T-cell (primary cell): ENCODE data around the gene PTDSS2. TPM values are rescaled to one million over a fixed set of nuclear protein-coding genes. Genes with fewer than 3 reads are reported as not detected.

ENCODE experiments used
- ATAC-seq, 4 experiments: fragments of 200-7000 bp in 3 of 4; fragments of 150-1000 bp in 1 of 4; cut with Tn5 transposase; replicated peaks in 1 of 4; 1 replicate in 3 of 4; 2 replicates in 1 of 4; pipeline ENCODE4 v1.10.0; 2021; ENCODE audit warnings: moderate library complexity in 3 of 4, mild to moderate bottlenecking in 2 of 4, moderate number of reproducible peaks in 1 of 4
- CTCF ChIA-PET, 2 donors: fragments of 300-600 bp; sonication (Branson Sonifier 250); formaldehyde crosslinking; loops; one replicate each; lab custom pipeline; 2022; ENCODE audit warnings: antibody characterized with exemption in 2 of 2; lab: Charles Lee
- POLR2A ChIA-PET, 2 donors: fragments of 300-600 bp; sonication (Branson Sonifier 250); formaldehyde crosslinking; loops; one replicate each; lab custom pipeline; 2022; ENCODE audit warnings: antibody characterized with exemption in 2 of 2; lab: Charles Lee
- DNase-seq, 35 experiments: peaks; one replicate each; pipeline versions ENCODE4 v3.0.0 to v3.0.0-alpha.2; 2013 to 2023
- H3K27ac ChIP-seq: one replicate; pipeline ENCODE4 v1.5.1; 2013; ENCODE audit warnings: low read length
- H3K27me3 ChIP-seq, 2 experiments: replicated peaks in 1 of 2; 1 replicate in 1 of 2; 2 replicates in 1 of 2; pipeline versions ENCODE4 v1.6.1 to v1.7.0; 2013; ENCODE audit warnings: low read length in 1 of 2, mixed read lengths in 1 of 2; ENCODE audit not compliant: control insufficient read depth in 2 of 2, insufficient read depth in 2 of 2; ENCODE audit errors: extremely low read depth in 1 of 2
- H3K36me3 ChIP-seq, 2 donors: 1 replicate in 1 of 2; 2 replicates in 1 of 2; pipeline versions ENCODE4 v1.6.1 to v1.7.0; 2013; ENCODE audit warnings: low read length in 1 of 2; ENCODE audit not compliant: control insufficient read depth in 2 of 2, insufficient read depth in 1 of 2; ENCODE audit errors: extremely low read depth in 1 of 2
- H3K4me1 ChIP-seq, 2 experiments: 1 replicate in 1 of 2; 2 replicates in 1 of 2; pipeline versions ENCODE4 v1.6.1 to v1.7.0; 2013; ENCODE audit warnings: low read length in 2 of 2, mixed read lengths in 1 of 2; ENCODE audit not compliant: insufficient read depth in 2 of 2, control insufficient read depth in 1 of 2; ENCODE audit errors: extremely low read depth in 1 of 2
- H3K4me3 ChIP-seq, 2 donors: 1 replicate in 1 of 2; 2 replicates in 1 of 2; pipeline versions ENCODE4 v1.5.1 to v1.7.0; 2013; ENCODE audit warnings: mild to moderate bottlenecking in 2 of 2, low read length in 1 of 2, moderate library complexity in 1 of 2; ENCODE audit not compliant: control insufficient read depth in 1 of 2; ENCODE audit errors: extremely low read depth in 1 of 2
- H3K9me3 ChIP-seq: 2 replicates; pipeline ENCODE4 v1.7.0; 2013
- H3K27ac Mint-ChIP-seq, 2 donors: one replicate each; pipeline ENCODE4 v1.8.0; 2020 to 2021; ENCODE audit warnings: mild to moderate bottlenecking in 2 of 2, mixed read lengths in 2 of 2
- H3K27me3 Mint-ChIP-seq, 2 donors: one replicate each; pipeline ENCODE4 v1.8.0; 2021 to 2022; ENCODE audit warnings: mixed read lengths in 2 of 2
- H3K36me3 Mint-ChIP-seq: one replicate; pipeline ENCODE4 v1.8.0; 2021; ENCODE audit warnings: mixed read lengths
- H3K4me1 Mint-ChIP-seq, 3 donors: one replicate each; pipeline ENCODE4 v1.8.0; 2020 to 2022; ENCODE audit warnings: mixed read lengths in 3 of 3, mild to moderate bottlenecking in 1 of 3
- H3K4me3 Mint-ChIP-seq, 3 donors: one replicate each; pipeline ENCODE4 v1.8.0; 2020 to 2022; ENCODE audit warnings: mild to moderate bottlenecking in 3 of 3, mixed read lengths in 3 of 3, moderate library complexity in 3 of 3
- H3K9me3 Mint-ChIP-seq, 3 donors: one replicate each; pipeline ENCODE4 v1.8.0; 2020 to 2022; ENCODE audit warnings: mixed read lengths in 3 of 3
- WGBS: methylation state at CpG from one replicate; pipeline ENCODE4 v1.1.5; 2013; ENCODE audit warnings: missing lambda C conversion rate; ENCODE audit not compliant: insufficient coverage; 5-methylcytosine and 5-hydroxymethylcytosine counted together
- total RNA-seq, 35 experiments: library from RNA in 6 of 35; stranded (reverse) in 6 of 35; fragments of 120-200 nt in 1 of 35; gene quantifications; one replicate each; pipeline versions ENCODE4 v1.2.1 to v1.2.4 and lab custom pipeline; 2013 to 2026

The PTDSS2 gene
- total RNA-seq, 5 donors from 2014 or later (not counting 1 experiment from before 2014, with no cell fraction given): 22.4 to 33.5 (median 28.7) TPM

- Histone ChIP-seq H3K27ac (no peak overlapping the region), H3K36me3 (peaks cover 7 to 15% of the 10 kb centered on the region in 2 donors), H3K27me3 (no peaks in the 10 kb centered on the region), H3K9me3 (no peaks in the 10 kb centered on the region), H3K4me1 (peaks cover 12 to 55% of the 10 kb centered on the region in 2 experiments), H3K4me3 (no peak overlapping the region)
- 98% methylated on average over 11 of the region's 14 CpGs for WGBS
- Mint-ChIP-seq H3K27ac (peak overlapping the region in 1 of 2 donors; percentile 88), H3K36me3 (peaks cover 12% of the 10 kb centered on the region), H3K27me3 (no peaks in the 10 kb centered on the region), H3K4me3 (peak overlapping the region; percentile 84 to 92 (median 92)), H3K4me1 (peaks cover 32 to 38% (median 33%) of the 10 kb centered on the region in 3 donors), H3K9me3 (no peaks in the 10 kb centered on the region)
- ATAC-seq (no peak), DNase-seq (no peak)
- ChIA-PET CTCF (interaction anchor here in 1 of 2 donors (4.1 kb wide), 1 partner anchor 45 kb away, joined by 38 read pairs; no protein-coding TSS in a partner anchor), POLR2A (no interaction called here)
Measured at GRCh38 chr11:451738-452137, 1.7 kb downstream of the PTDSS2 start.

GRCh38 chr11:452203-452744, 2.2 kb downstream of the PTDSS2 start:
- no peaks in the 10 kb centered on the region for H3K27me3 Mint-ChIP-seq
- no peaks in the 10 kb centered on the region for H3K9me3 Mint-ChIP-seq
- no peaks in the 10 kb centered on the region for H3K27me3 ChIP-seq
- H3K36me3 ChIP-seq: peaks cover 7 to 15% of the 10 kb centered on the region in 2 donors
- H3K4me3 ChIP-seq: no peak overlapping the region
- H3K4me1 ChIP-seq: peaks cover 15 to 60% of the 10 kb centered on the region in 2 experiments
- no peak overlapping the region for H3K27ac Mint-ChIP-seq
- H3K4me1 Mint-ChIP-seq: peaks cover 37 to 44% (median 39%) of the 10 kb centered on the region in 3 donors
- ChIA-PET CTCF (no interaction called here), POLR2A (no interaction called here)
- H3K4me3 Mint-ChIP-seq: peak overlapping the region in 1 of 3 donors; percentile 84
- DNase-seq: no peak
- peaks cover 12% of the 10 kb centered on the region for H3K36me3 Mint-ChIP-seq
- 99% methylated on average over 9 of the region's 12 CpGs for WGBS
- ATAC-seq: no peak
- H3K27ac ChIP-seq: no peak overlapping the region
- no peaks in the 10 kb centered on the region for H3K9me3 ChIP-seq

- peak overlapping the region in 1 of 2 donors; percentile 52 for H3K27ac Mint-ChIP-seq
- DNase-seq (no peak), ATAC-seq (no peak)
- 96% methylated on average over 19 of the region's 19 CpGs for WGBS
- peaks cover 17 to 61% of the 10 kb centered on the region in 2 experiments for H3K4me1 ChIP-seq
- H3K4me3 ChIP-seq: no peak overlapping the region
- peaks cover 12% of the 10 kb centered on the region for H3K36me3 Mint-ChIP-seq
- H3K27ac ChIP-seq: no peak overlapping the region
- ChIA-PET CTCF (no interaction called here), POLR2A (no interaction called here)
- H3K4me1 Mint-ChIP-seq: peaks cover 44 to 51% (median 46%) of the 10 kb centered on the region in 3 donors
- no peaks in the 10 kb centered on the region for H3K27me3 Mint-ChIP-seq
- H3K9me3 Mint-ChIP-seq: no peaks in the 10 kb centered on the region
- no peak overlapping the region for H3K4me3 Mint-ChIP-seq
- H3K27me3 ChIP-seq: no peaks in the 10 kb centered on the region
- H3K9me3 ChIP-seq: no peaks in the 10 kb centered on the region
- peaks cover 7 to 15% of the 10 kb centered on the region in 2 donors for H3K36me3 ChIP-seq
Measured at GRCh38 chr11:452916-453527, 2.9 kb downstream of the PTDSS2 start.

DNA sequence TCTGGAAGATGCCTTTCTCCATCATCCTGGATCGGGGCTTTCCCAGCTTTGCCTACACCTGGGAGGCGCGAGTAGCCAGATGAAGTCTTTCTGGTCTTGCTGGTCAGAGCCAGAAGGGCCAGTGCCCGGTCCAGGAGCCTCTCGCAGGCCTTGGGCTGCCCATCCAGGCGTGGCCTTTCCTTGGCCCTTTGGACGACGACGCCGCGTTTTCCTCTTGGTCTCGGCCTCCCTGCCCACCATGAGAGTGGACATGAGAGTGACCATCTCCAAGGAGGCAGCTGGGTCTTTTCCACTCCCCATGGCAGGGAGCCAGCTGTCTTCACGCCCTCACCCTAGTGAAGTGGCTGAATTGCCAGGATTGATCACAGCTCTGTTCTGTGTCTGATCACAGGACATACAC, 3.5 kb downstream of the PTDSS2 start:
- ChIA-PET POLR2A (no interaction called here), CTCF (no interaction called here)
- Histone ChIP-seq H3K27me3 (no peaks in the 10 kb centered on the region), H3K27ac (no peak overlapping the region), H3K4me1 (peaks cover 13 to 55% of the 10 kb centered on the region in 2 experiments), H3K36me3 (peaks cover 7 to 15% of the 10 kb centered on the region in 2 donors), H3K9me3 (no peaks in the 10 kb centered on the region), H3K4me3 (no peak overlapping the region)
- H3K36me3 Mint-ChIP-seq: peaks cover 12% of the 10 kb centered on the region
- H3K27ac Mint-ChIP-seq: no peak overlapping the region
- H3K4me1 Mint-ChIP-seq: peaks cover 43 to 48% (median 44%) of the 10 kb centered on the region in 3 donors
- ATAC-seq: no peak
- no peaks in the 10 kb centered on the region for H3K9me3 Mint-ChIP-seq
- no peak for DNase-seq
- WGBS: 95% methylated on average over 8 of the region's 13 CpGs
- H3K27me3 Mint-ChIP-seq: no peaks in the 10 kb centered on the region
- H3K4me3 Mint-ChIP-seq: no peak overlapping the region

GRCh38 chr11:454043-454442, 4.0 kb downstream of the PTDSS2 start:
- peaks cover 7 to 15% of the 10 kb centered on the region in 2 donors for H3K36me3 ChIP-seq
- ATAC-seq: no peak
- H3K9me3 Mint-ChIP-seq: no peaks in the 10 kb centered on the region
- no peak overlapping the region for H3K27ac ChIP-seq
- ChIA-PET CTCF (interaction anchor here in 1 of 2 donors (0.6 kb wide), 1 partner anchor 17 kb away, joined by 4 read pairs; no protein-coding TSS in a partner anchor), POLR2A (no interaction called here)
- no peak for DNase-seq
- H3K4me3 Mint-ChIP-seq: no peak overlapping the region
- no peaks in the 10 kb centered on the region for H3K27me3 ChIP-seq
- peaks cover 12% of the 10 kb centered on the region for H3K36me3 Mint-ChIP-seq
- H3K27me3 Mint-ChIP-seq: no peaks in the 10 kb centered on the region
- WGBS: 93% methylated on average over 8 of the region's 9 CpGs
- no peaks in the 10 kb centered on the region for H3K9me3 ChIP-seq
- H3K4me1 Mint-ChIP-seq: peaks cover 41 to 45% (median 44%) of the 10 kb centered on the region in 3 donors
- H3K4me3 ChIP-seq: no peak overlapping the region
- peak overlapping the region in 1 of 2 donors; percentile 32 for H3K27ac Mint-ChIP-seq
- peaks cover 11 to 50% of the 10 kb centered on the region in 2 experiments for H3K4me1 ChIP-seq

- DNase-seq: no peak
- H3K36me3 Mint-ChIP-seq: peaks cover 12% of the 10 kb centered on the region
- Histone ChIP-seq H3K4me3 (no peak overlapping the region), H3K27me3 (no peaks in the 10 kb centered on the region), H3K36me3 (peaks cover 7 to 15% of the 10 kb centered on the region in 2 donors), H3K4me1 (peaks cover 11 to 41% of the 10 kb centered on the region in 2 experiments), H3K27ac (no peak overlapping the region), H3K9me3 (no peaks in the 10 kb centered on the region)
- CTCF ChIA-PET: interaction anchor here in 1 of 2 donors (0.7 kb wide), 1 partner anchor 184 kb away, joined by 4 read pairs; no protein-coding TSS in a partner anchor
- ATAC-seq: no peak
- no peaks in the 10 kb centered on the region for H3K9me3 Mint-ChIP-seq
- peaks cover 37 to 44% (median 43%) of the 10 kb centered on the region in 3 donors for H3K4me1 Mint-ChIP-seq
- 88% methylated on average over 14 of the region's 14 CpGs for WGBS
- H3K4me3 Mint-ChIP-seq: no peak overlapping the region
- peak overlapping the region; percentile 34 to 52 for H3K27ac Mint-ChIP-seq
- POLR2A ChIA-PET: interaction anchor here in 1 of 2 donors (0.7 kb wide), 1 partner anchor 99 kb away, joined by 4 read pairs; no protein-coding TSS in a partner anchor
- H3K27me3 Mint-ChIP-seq: no peaks in the 10 kb centered on the region
Measured at GRCh38 chr11:454801-455565, 4.9 kb downstream of the PTDSS2 start.
